Breast epithelium (tissue), 4 donors: ENCODE data around the gene DAZL. TPM values are rescaled to one million over a fixed set of nuclear protein-coding genes. Genes with fewer than 3 reads are reported as not detected.

ENCODE experiments used
- DNase-seq, 2 donors: peaks; one replicate each; pipeline ENCODE4 v3.0.0-alpha.2; 2019; ENCODE audit warnings: low spot score in 2 of 2
- H3K27ac ChIP-seq, 2 donors: fragments of 200-600 bp; sonication (generic) in 1 of 2; one replicate each; pipeline ENCODE4 v1.5.1; 2016 to 2019; ENCODE audit warnings: mild to moderate bottlenecking in 1 of 2
- H3K27me3 ChIP-seq, 2 donors: fragments of 200-600 bp; sonication (generic) in 1 of 2; one replicate each; pipeline versions ENCODE4 v1.5.1 to v1.6.0; 2017 to 2019; ENCODE audit warnings: control low read depth in 1 of 2, mild to moderate bottlenecking in 1 of 2
- H3K36me3 ChIP-seq: fragments of 200-600 bp; one replicate; pipeline ENCODE4 v1.5.1; 2019
- H3K4me1 ChIP-seq, 2 donors: fragments of 200-600 bp; sonication (generic); one replicate each; pipeline ENCODE4 v1.5.1; 2016 to 2019; ENCODE audit warnings: control low read depth in 1 of 2
- H3K4me3 ChIP-seq, 3 donors: fragments of 200-600 bp; sonication (generic); 1 replicate in 2 of 3; 2 replicates in 1 of 3; pipeline ENCODE4 v1.5.1; 2016 to 2019; ENCODE audit warnings: mild to moderate bottlenecking in 3 of 3, moderate library complexity in 2 of 3
- H3K9me3 ChIP-seq, 2 donors: fragments of 200-600 bp; sonication (generic) in 1 of 2; one replicate each; pipeline ENCODE4 v1.5.1; 2016 to 2019; ENCODE audit warnings: control low read depth in 1 of 2
- POLR2A ChIP-seq: fragments of 450-650 bp; IDR thresholded peaks from one replicate; pipeline ENCODE4 v1.6.1; 2016; ENCODE audit warnings: antibody characterized with exemption, mild to moderate bottlenecking, moderate library complexity
- POLR2AphosphoS5 ChIP-seq, 3 donors: sonication (generic); formaldehyde crosslinking; IDR thresholded peaks; one replicate each; pipeline ENCODE4 v1.6.1; 2017; ENCODE audit warnings: antibody characterized with exemption in 3 of 3
- intact Hi-C: fragments of 100-400 bp; cut with DNase I; formaldehyde crosslinking; loops from one replicate; pipeline ENCODE4 v1.15.1; 2023; ENCODE audit warnings: low total_unique reads
- total RNA-seq, 3 donors: library from RNA; depleted of rRNA; stranded (reverse); fragments of >200 nt; gene quantifications; one replicate each; pipeline ENCODE4 v1.1.0, GENCODE V29; 2016
- TF ChIP-seq, protein P1 (sequence below), 3 donors: fragments of 450-650 bp; IDR thresholded peaks; one replicate each; pipeline ENCODE4 v1.5.1; 2016 to 2017; ENCODE audit warnings: antibody characterized with exemption in 3 of 3, mild to moderate bottlenecking in 3 of 3, moderate library complexity in 3 of 3

The DAZL gene
- total RNA-seq, 3 donors from 2014 or later, result not detected

DNA sequence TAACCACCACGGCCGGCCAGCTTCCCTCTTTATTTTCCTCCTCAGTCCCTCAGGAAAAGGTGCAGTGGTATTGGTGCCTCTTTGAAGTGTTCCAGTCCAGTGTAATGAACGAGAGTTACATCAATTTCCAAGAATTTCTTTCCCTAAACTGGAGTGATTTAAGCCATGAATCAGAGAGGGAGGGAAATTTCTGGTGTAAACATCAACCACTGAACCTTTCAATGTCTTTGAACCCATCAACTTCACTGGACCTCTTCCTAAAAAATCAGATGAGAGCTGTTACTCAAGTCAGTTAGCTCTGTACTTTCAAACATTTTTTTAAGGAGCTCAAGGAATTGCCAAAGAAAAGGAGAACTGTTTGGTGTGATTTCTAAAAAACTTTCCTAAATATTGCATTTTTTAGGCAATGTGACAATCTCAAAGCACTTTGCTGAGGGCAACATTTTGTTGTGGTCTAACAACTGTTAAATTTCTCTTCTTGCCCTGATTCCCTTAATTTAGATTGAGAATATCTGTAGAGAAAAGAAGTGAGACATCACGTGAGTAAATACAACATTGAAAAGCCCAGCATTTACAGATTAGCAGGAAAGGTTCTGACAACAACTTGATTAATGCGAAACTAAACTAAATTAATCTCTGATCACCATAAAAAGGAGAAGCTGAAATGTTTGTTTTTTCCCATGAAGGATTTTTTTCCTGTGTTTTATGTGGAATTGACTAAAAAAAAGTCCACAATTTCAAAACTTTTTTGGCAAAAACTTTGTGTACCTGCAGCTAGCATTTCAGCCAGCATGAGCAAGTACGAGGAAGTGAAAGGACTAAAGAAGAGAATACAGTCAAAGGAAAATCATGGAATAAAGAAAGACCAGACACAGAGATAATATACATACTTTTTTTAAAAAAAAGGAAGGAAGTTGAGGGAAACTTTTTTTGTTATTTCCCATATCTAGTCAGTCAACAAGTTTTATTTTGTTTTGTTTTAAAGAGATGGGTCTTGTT lies 9.1 kb upstream of the DAZL start:
- H3K27ac ChIP-seq, result no peak overlapping the region
- no peak overlapping the region for H3K4me3 ChIP-seq
- TF ChIP-seq, protein P1, sequence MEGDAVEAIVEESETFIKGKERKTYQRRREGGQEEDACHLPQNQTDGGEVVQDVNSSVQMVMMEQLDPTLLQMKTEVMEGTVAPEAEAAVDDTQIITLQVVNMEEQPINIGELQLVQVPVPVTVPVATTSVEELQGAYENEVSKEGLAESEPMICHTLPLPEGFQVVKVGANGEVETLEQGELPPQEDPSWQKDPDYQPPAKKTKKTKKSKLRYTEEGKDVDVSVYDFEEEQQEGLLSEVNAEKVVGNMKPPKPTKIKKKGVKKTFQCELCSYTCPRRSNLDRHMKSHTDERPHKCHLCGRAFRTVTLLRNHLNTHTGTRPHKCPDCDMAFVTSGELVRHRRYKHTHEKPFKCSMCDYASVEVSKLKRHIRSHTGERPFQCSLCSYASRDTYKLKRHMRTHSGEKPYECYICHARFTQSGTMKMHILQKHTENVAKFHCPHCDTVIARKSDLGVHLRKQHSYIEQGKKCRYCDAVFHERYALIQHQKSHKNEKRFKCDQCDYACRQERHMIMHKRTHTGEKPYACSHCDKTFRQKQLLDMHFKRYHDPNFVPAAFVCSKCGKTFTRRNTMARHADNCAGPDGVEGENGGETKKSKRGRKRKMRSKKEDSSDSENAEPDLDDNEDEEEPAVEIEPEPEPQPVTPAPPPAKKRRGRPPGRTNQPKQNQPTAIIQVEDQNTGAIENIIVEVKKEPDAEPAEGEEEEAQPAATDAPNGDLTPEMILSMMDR (IDR thresholded peaks at IDR 0.05), result no peak
- no peak for TF ChIP-seq POLR2A
- no peak for TF ChIP-seq POLR2AphosphoS5 (IDR thresholded peaks at IDR 0.05)
- no peaks in the 10 kb centered on the region for H3K36me3 ChIP-seq
- no peak for DNase-seq
- intact Hi-C loops, result no loop called here
- H3K4me1 ChIP-seq, result no peaks in the 10 kb centered on the region
- H3K9me3 ChIP-seq, result no peaks in the 10 kb centered on the region
- no peaks in the 10 kb centered on the region for H3K27me3 ChIP-seq

DNA sequence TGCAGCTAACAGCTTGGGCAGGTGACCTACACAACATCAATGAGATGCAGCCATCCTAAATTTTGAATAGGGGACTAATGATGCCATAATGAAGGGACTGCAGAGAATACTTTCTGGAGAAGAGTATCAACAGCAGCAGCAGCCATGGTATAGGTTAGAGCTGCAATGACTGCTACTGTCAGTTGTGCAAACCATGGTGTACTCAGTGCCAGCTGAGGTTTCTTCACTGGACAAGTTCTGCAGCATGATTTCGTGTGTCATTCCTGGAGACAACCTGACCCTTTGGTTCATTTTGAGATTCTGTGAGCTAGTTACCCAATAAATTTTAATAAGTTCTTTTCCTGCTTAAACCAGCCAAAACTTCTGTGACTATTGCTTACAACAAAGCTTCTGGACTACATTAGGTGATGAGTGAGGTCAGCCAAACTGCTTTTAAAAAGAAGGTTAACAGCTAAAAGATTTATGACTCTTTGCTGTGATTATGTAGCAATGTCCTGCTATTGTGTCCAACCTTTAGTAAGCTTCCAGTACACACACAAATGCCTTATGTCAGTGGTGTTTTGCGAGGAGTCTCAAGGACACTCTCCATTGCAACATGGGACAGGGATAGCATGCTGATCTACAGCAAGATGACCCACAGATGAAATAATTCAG lies 4.8 kb upstream of the DAZL start:
- Histone ChIP-seq H3K27ac (no peak overlapping the region), H3K4me3 (no peak overlapping the region), H3K36me3 (no peaks in the 10 kb centered on the region), H3K27me3 (no peaks in the 10 kb centered on the region), H3K9me3 (no peaks in the 10 kb centered on the region), H3K4me1 (no peaks in the 10 kb centered on the region)
- peak in 1 of 3 donors; percentile 69 for TF ChIP-seq POLR2AphosphoS5 (IDR thresholded peaks at IDR 0.05)
- TF ChIP-seq POLR2A, result no peak
- no peak for DNase-seq
- intact Hi-C loops, result no loop called here

DNA sequence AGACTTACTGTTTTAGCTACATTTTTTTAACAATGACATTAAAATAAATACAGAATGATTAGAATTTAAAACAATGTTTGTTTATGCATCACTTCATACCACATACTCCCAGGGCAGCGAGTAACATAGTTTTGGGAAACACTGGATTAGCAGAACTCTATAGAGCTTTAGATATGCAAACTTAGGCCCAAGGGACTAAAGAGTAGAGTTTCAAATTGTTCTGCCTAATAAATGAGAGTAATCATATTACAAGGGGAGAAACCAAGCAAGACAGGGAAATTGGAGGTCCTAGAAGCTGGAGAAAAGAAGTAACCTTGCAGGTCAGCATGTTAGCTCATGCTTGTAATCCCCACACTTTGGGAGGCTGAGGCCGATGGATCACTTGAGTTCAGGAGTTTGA lies 3.6 kb upstream of the DAZL start:
- TF ChIP-seq, protein P1 (IDR thresholded peaks at IDR 0.05), result no peak
- TF ChIP-seq POLR2AphosphoS5 (IDR thresholded peaks at IDR 0.05) (no peak), POLR2A (no peak)
- DNase-seq, result no peak
- Histone ChIP-seq H3K36me3 (no peaks in the 10 kb centered on the region), H3K27me3 (no peaks in the 10 kb centered on the region), H3K9me3 (no peaks in the 10 kb centered on the region), H3K27ac (no peak overlapping the region), H3K4me1 (no peaks in the 10 kb centered on the region), H3K4me3 (no peak overlapping the region)
- intact Hi-C loops, result no loop called here

DNA sequence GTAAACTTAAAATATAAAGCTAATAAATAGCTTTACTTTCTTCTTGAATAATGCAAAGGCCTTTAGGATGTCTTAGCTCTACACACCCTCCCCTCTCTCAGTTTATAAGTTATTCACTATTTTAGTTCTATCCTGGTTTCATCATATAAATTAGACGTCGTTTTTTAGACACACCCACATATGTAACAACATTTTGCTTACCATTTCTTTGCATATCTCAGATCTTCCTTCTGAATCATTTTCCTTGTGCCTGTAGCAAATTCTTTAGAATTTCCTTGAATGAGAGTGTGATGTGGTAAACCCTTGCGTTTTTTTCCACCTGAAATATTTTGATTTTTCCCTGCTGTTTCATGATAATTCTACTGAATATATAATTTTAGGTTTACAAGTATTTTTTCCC lies 2.5 kb upstream of the DAZL start:
- intact Hi-C loops, result no loop called here
- TF ChIP-seq, protein P1 (IDR thresholded peaks at IDR 0.05), result no peak
- TF ChIP-seq POLR2AphosphoS5 (IDR thresholded peaks at IDR 0.05), result no peak
- no peak for TF ChIP-seq POLR2A

DNA sequence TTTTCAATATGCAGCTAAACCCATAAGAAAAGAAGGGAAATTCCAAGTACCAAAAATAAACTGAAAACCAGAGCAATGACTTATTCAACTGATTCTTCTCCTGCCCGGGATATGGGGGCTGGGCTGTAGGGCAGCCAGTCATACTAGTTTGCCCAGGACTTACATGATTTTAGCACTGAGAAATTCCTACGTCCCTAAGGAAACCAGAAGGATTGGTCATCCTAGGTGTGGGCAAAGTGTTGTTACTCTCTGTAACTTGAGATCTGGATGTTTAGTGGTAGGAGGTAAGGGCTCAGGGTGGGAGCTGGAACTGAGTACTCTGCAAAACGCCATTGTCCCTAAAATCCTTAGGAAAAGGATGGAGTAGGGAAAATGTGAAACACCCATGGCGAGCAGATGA lies 1.2 kb upstream of the DAZL start:
- no peak overlapping the region for H3K27ac ChIP-seq
- H3K27me3 ChIP-seq, result no peaks in the 10 kb centered on the region
- H3K9me3 ChIP-seq, result no peaks in the 10 kb centered on the region
- intact Hi-C loops, result no loop called here
- TF ChIP-seq POLR2A, result no peak
- TF ChIP-seq, protein P1 (IDR thresholded peaks at IDR 0.05), result no peak
- no peak for TF ChIP-seq POLR2AphosphoS5 (IDR thresholded peaks at IDR 0.05)
- DNase-seq, result no peak
- H3K4me3 ChIP-seq, result no peak overlapping the region
- no peaks in the 10 kb centered on the region for H3K36me3 ChIP-seq
- H3K4me1 ChIP-seq, result no peaks in the 10 kb centered on the region

More for the DNA sequence above, 2.5 kb upstream of the DAZL start:
- Histone ChIP-seq H3K9me3 (no peaks in the 10 kb centered on the region), H3K4me1 (no peaks in the 10 kb centered on the region), H3K27me3 (no peaks in the 10 kb centered on the region), H3K36me3 (no peaks in the 10 kb centered on the region), H3K27ac (no peak overlapping the region), H3K4me3 (no peak overlapping the region)
- DNase-seq, result no peak
